Activated T-cell treated with anti-CD3 and anti-CD28 coated beads, Interleukin-2, amount 50 U/mL, for 24 hours (primary cell): ENCODE measurements around the gene CD33.
"Not testable (repeated sequence)": the region's sequence is repeated elsewhere in the genome, so short reads cannot be mapped to it uniquely, and the experiment has no call there.

Experiments
- DNase-seq: peaks from one replicate; pipeline ENCODE4 v3.0.0-alpha.2; 2020
- H3K27ac Mint-ChIP-seq: 2 replicates; pipeline ENCODE4 v1.8.0; 2020; ENCODE audit warnings: mild to moderate bottlenecking, mixed read lengths
- H3K27me3 Mint-ChIP-seq: 2 replicates; pipeline ENCODE4 v1.8.0; 2020; ENCODE audit warnings: mixed read lengths
- H3K36me3 Mint-ChIP-seq: 2 replicates; pipeline ENCODE4 v1.8.0; 2020; ENCODE audit warnings: low read depth, mixed read lengths
- H3K4me1 Mint-ChIP-seq: 2 replicates; pipeline ENCODE4 v1.8.0; 2020; ENCODE audit warnings: low read depth, mixed read lengths
- H3K4me3 Mint-ChIP-seq: 2 replicates; pipeline ENCODE4 v1.8.0; 2020; ENCODE audit warnings: mild to moderate bottlenecking, moderate library complexity, mixed read lengths
- H3K9me3 Mint-ChIP-seq: 2 replicates; pipeline ENCODE4 v1.8.0; 2020; ENCODE audit warnings: mixed read lengths

CD33 gene

DNA sequence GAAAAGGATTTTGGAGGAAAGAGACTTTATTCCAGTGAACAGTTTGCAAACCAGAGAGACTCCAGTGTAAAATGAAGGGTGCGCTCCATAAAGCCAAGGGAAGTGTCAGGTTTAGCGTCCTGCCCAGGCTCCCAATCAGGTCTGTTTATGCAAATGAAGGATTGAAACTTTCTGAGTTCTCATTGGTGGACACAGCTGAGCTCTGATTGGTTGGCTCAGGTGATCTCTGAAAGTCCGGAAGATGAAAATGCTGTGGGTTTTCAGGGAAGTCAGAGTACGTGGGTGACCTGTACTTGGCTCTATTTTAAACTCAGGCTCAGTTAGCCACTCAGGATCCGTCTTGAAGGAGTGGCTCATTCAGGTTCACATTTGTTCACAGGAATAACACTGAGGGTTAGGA is 28.7 kb upstream of the CD33 start:
- no peaks in the 10 kb centered on the region for H3K36me3 Mint-ChIP-seq

GRCh38 chr19:51198641-51199040 is 26.2 kb upstream of the CD33 start:
- Mint-ChIP-seq H3K36me3 (no peaks in the 10 kb centered on the region), H3K27ac (no peak overlapping the region), H3K27me3 (peaks cover 30% of the 10 kb centered on the region), H3K9me3 (no peaks in the 10 kb centered on the region), H3K4me1 (peaks cover 15% of the 10 kb centered on the region), H3K4me3 (no peak overlapping the region)
- no peak for DNase-seq

More for the DNA sequence above, 28.7 kb upstream of the CD33 start:
- H3K4me3 Mint-ChIP-seq: no peak overlapping the region
- H3K9me3 Mint-ChIP-seq: no peaks in the 10 kb centered on the region
- H3K27ac Mint-ChIP-seq: no peak overlapping the region
- no peak for DNase-seq
- peaks cover 15% of the 10 kb centered on the region for H3K27me3 Mint-ChIP-seq
- peaks cover 15% of the 10 kb centered on the region for H3K4me1 Mint-ChIP-seq

- Mint-ChIP-seq H3K4me3 (no peak overlapping the region), H3K27me3 (peaks cover 35% of the 10 kb centered on the region), H3K4me1 (peaks cover 1% of the 10 kb centered on the region), H3K27ac (no peak overlapping the region), H3K36me3 (no peaks in the 10 kb centered on the region), H3K9me3 (no peaks in the 10 kb centered on the region)
- DNase-seq: no peak
Measured at GRCh38 chr19:51200071-51200666, 24.7 kb upstream of the CD33 start.

DNA sequence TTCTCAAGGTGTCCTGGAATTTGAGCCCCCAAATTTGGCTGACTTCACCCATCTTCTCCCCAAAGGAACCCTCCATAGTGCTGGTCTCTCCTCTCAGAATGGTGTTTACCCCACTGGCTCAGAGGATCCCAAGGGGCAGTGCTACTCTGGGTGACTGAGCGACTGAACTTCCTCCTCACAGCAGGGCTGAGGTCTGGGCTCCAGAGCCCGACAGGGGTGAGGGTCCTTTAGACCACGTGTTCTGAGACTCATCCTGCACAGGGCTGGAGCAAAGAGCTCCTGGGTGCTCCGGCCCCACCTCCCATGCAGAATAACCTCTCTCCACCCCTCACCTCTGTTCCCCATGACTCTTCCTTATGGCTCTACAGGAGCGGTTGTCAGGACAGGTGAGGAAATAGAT is 23.2 kb upstream of the CD33 start:
- H3K4me1 Mint-ChIP-seq: no peaks in the 10 kb centered on the region
- no peak for DNase-seq
- peaks cover 39% of the 10 kb centered on the region for H3K27me3 Mint-ChIP-seq
- H3K4me3 Mint-ChIP-seq: no peak overlapping the region
- H3K27ac Mint-ChIP-seq: no peak overlapping the region
- no peaks in the 10 kb centered on the region for H3K9me3 Mint-ChIP-seq
- no peaks in the 10 kb centered on the region for H3K36me3 Mint-ChIP-seq

GRCh38 chr19:51203916-51204315 is 21.0 kb upstream of the CD33 start:
- peaks cover 2% of the 10 kb centered on the region for H3K4me1 Mint-ChIP-seq
- DNase-seq: no peak
- H3K27ac Mint-ChIP-seq: no peak overlapping the region
- no peaks in the 10 kb centered on the region for H3K36me3 Mint-ChIP-seq
- no peaks in the 10 kb centered on the region for H3K9me3 Mint-ChIP-seq
- peaks cover 53% of the 10 kb centered on the region for H3K27me3 Mint-ChIP-seq
- H3K4me3 Mint-ChIP-seq: no peak overlapping the region

DNA sequence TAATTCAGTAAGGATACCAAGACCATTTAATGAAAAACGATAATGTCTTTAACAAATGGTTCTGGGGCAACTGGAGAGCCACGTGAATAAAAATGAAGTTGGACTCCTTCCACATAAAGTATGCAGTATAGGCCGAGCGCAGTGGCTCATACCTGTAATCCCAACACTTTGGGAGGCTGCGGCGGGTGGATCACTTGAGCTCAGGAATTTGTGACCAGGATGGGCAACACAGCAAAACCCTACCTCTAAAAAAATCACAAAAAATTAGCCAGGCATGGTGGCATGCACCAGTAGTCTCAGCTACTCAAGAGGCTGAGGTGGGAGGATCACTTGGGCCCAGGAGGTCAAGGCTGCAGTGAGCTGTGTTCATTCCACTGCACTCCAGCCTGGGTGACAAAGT is 20.6 kb upstream of the CD33 start:
- Mint-ChIP-seq H3K4me3 (no peak overlapping the region), H3K36me3 (no peaks in the 10 kb centered on the region), H3K27ac (no peak overlapping the region)

DNA sequence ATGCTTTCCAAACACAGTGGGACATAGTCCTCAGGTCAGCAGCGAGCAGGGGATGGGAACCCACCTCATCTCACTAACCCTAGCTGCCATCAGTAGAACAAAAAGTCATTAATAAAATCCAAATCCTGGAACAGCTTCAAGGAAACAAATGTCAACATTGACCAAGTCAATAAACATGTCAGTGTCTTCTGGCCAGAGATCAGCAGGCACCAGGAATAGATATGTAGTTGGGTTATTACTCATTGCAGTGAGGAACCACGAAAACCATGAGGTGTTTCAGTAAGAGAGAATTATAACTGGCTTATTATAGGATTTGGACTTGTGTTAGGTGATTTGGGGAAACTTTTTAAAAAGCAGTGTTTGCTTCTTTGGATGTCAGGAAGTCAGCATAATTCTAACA is 17.1 kb upstream of the CD33 start:
- DNase-seq: no peak
- Mint-ChIP-seq H3K9me3 (no peaks in the 10 kb centered on the region), H3K4me3 (no peak overlapping the region), H3K27ac (no peak overlapping the region), H3K4me1 (peaks cover 2% of the 10 kb centered on the region), H3K27me3 (peaks cover 52% of the 10 kb centered on the region), H3K36me3 (no peaks in the 10 kb centered on the region)

More for the DNA sequence above, 20.6 kb upstream of the CD33 start:
- Mint-ChIP-seq H3K4me1 (peaks cover 2% of the 10 kb centered on the region), H3K27me3 (peaks cover 56% of the 10 kb centered on the region), H3K9me3 (no peaks in the 10 kb centered on the region)
- no peak for DNase-seq

DNA sequence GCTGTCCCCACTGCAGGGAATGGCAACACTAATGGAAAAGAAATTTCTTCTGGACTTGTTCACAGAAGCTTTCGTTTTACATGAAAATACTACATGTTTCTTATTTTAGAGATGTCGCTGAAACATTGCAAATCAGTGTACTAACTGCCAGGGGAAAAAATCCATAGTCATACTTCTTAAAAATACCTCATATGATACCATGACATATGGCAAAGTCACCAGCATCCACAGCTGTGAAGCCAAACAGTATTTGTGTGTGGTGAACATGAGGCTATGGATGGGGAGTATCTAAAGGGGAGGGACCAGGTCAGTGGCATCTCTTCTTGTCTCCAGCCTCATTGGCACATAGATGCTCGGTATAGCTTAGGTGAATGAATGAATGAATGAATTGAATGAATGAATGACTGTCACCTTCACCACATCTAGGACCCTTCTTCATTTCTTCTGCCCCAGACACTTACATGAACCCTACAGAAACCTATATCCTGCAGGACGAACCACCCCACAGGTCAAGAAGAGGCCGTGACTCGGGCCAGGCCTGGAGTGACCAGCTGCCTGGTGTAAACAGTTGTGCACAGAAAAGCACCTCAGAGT is 14.6 kb upstream of the CD33 start:
- no peak overlapping the region for H3K4me3 Mint-ChIP-seq
- peaks cover 40% of the 10 kb centered on the region for H3K27me3 Mint-ChIP-seq
- no peaks in the 10 kb centered on the region for H3K36me3 Mint-ChIP-seq

GRCh38 chr19:51210874-51211361 is 14.0 kb upstream of the CD33 start:
- not testable (repeated sequence) for H3K4me3 Mint-ChIP-seq, H3K4me1 Mint-ChIP-seq, H3K9me3 Mint-ChIP-seq, DNase-seq, H3K36me3 Mint-ChIP-seq, H3K27ac Mint-ChIP-seq
- H3K27me3 Mint-ChIP-seq: peaks cover 37% of the 10 kb centered on the region

More for the DNA sequence above, 14.6 kb upstream of the CD33 start:
- Mint-ChIP-seq H3K27ac (no peak overlapping the region), H3K4me1 (peaks cover 2% of the 10 kb centered on the region), H3K9me3 (no peaks in the 10 kb centered on the region)
- no peak for DNase-seq

- Mint-ChIP-seq H3K4me1 (peaks cover 2% of the 10 kb centered on the region), H3K27me3 (peaks cover 37% of the 10 kb centered on the region), H3K27ac (no peak overlapping the region), H3K9me3 (no peaks in the 10 kb centered on the region), H3K36me3 (no peaks in the 10 kb centered on the region), H3K4me3 (no peak overlapping the region)
- no peak for DNase-seq
Measured at GRCh38 chr19:51211833-51212232, 13.0 kb upstream of the CD33 start.

DNA sequence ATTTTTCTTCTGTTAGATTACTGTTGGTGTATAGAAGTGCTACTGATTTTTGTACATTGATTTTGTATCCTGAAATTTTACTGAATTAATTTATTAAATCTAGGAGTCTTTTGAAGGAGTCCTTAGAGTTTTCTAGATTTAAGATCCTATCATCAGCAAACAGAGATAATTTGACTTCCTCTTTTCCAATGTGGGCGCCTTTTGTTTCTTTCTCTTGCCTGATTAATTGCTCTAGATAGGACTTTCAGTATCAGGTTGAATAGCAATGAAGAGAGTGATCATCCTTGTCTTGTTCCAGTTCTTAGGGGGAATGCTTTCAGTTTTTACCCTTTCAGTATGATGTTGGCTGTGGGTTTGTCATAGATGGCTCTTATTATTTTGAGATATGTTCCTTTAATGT is 5.6 kb upstream of the CD33 start:
- H3K27ac Mint-ChIP-seq: no peak overlapping the region
- peaks cover 11% of the 10 kb centered on the region for H3K4me1 Mint-ChIP-seq
- no peak overlapping the region for H3K4me3 Mint-ChIP-seq
- H3K27me3 Mint-ChIP-seq: peaks cover 41% of the 10 kb centered on the region
- H3K36me3 Mint-ChIP-seq: no peaks in the 10 kb centered on the region
- no peak for DNase-seq
- no peaks in the 10 kb centered on the region for H3K9me3 Mint-ChIP-seq

GRCh38 chr19:51219971-51220370 is 4.9 kb upstream of the CD33 start:
- H3K36me3 Mint-ChIP-seq: no peaks in the 10 kb centered on the region
- DNase-seq: no peak
- H3K27me3 Mint-ChIP-seq: peaks cover 44% of the 10 kb centered on the region
- H3K4me3 Mint-ChIP-seq: no peak overlapping the region
- peaks cover 11% of the 10 kb centered on the region for H3K4me1 Mint-ChIP-seq
- no peak overlapping the region for H3K27ac Mint-ChIP-seq
- no peaks in the 10 kb centered on the region for H3K9me3 Mint-ChIP-seq

DNA sequence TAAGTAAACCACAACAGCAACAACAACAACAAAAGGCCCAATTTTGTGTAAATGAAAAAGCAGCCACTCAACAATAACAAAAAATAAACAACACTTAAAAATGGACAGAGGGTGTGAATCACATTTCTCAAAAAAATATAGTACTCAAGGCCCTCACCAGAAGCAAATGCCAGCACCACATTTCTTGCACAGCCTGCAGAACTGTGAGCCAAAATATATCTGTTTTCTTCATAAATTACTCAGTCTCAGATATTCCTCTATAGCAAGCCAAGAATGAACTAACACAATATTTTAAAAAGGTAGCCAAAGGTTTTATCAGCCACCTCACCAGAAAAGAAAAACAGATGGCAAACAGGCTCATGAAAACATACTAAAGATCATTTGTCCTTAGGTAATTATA is 3.9 kb upstream of the CD33 start:
- Mint-ChIP-seq H3K27me3 (peaks cover 55% of the 10 kb centered on the region), H3K9me3 (no peaks in the 10 kb centered on the region), H3K27ac (no peak overlapping the region), H3K36me3 (no peaks in the 10 kb centered on the region), H3K4me1 (peaks cover 11% of the 10 kb centered on the region), H3K4me3 (no peak overlapping the region)
- no peak for DNase-seq

- DNase-seq: no peak
- no peak overlapping the region for H3K27ac Mint-ChIP-seq
- no peaks in the 10 kb centered on the region for H3K36me3 Mint-ChIP-seq
- peaks cover 81% of the 10 kb centered on the region for H3K27me3 Mint-ChIP-seq
- H3K4me3 Mint-ChIP-seq: no peak overlapping the region
- peaks cover 10% of the 10 kb centered on the region for H3K4me1 Mint-ChIP-seq
- H3K9me3 Mint-ChIP-seq: no peaks in the 10 kb centered on the region
Measured at GRCh38 chr19:51224163-51224641, 678 bp upstream of the CD33 start.

GRCh38 chr19:51226067-51226466 is 1.2 kb downstream of the CD33 start:
- peaks cover 77% of the 10 kb centered on the region for H3K27me3 Mint-ChIP-seq
- no peak for DNase-seq
- peaks cover 2% of the 10 kb centered on the region for H3K4me1 Mint-ChIP-seq
- no peak overlapping the region for H3K27ac Mint-ChIP-seq
- no peaks in the 10 kb centered on the region for H3K36me3 Mint-ChIP-seq
- no peak overlapping the region for H3K4me3 Mint-ChIP-seq
- H3K9me3 Mint-ChIP-seq: no peaks in the 10 kb centered on the region
